Testis (tissue), 2 donors: Measurements from ENCODE around the gene IMMP2L.

Source experiments
- POLR2A ChIP-seq: fragments of 450-650 bp; IDR thresholded peaks from one replicate; pipeline ENCODE4 v1.6.1; 2017; ENCODE audit warnings: antibody characterized with exemption, mild to moderate bottlenecking, moderate library complexity
- TF ChIP-seq, protein P1 (sequence below), 3 experiments: fragments of 450-650 bp in 2 of 3; fragments of 200-600 bp in 1 of 3; sonication (generic) in 1 of 3; IDR thresholded peaks; one replicate each; pipeline ENCODE4 v1.5.1; 2016 to 2019; ENCODE audit warnings: antibody characterized with exemption in 3 of 3, mild to moderate bottlenecking in 2 of 3, moderate library complexity in 1 of 3

DNA sequence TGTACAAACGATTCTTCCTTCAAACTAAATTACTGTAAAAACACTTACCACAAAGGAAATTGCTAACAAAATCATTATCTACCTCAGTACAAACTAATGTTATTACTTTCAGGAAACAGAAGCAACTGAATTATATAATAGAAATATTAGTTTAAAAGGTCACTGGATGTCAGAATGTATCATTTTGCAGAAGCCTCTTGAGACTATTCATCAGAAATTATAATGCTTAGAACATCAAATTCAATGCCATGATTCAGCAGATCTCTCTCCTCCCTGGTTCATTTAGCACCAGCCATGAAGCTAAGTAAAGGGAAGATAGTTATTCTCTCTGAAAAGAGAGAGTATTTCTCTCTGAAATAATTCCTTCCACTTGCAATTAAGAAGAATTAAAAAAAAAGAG, 223.3 kb downstream of the IMMP2L start:
- TF ChIP-seq, protein P1, sequence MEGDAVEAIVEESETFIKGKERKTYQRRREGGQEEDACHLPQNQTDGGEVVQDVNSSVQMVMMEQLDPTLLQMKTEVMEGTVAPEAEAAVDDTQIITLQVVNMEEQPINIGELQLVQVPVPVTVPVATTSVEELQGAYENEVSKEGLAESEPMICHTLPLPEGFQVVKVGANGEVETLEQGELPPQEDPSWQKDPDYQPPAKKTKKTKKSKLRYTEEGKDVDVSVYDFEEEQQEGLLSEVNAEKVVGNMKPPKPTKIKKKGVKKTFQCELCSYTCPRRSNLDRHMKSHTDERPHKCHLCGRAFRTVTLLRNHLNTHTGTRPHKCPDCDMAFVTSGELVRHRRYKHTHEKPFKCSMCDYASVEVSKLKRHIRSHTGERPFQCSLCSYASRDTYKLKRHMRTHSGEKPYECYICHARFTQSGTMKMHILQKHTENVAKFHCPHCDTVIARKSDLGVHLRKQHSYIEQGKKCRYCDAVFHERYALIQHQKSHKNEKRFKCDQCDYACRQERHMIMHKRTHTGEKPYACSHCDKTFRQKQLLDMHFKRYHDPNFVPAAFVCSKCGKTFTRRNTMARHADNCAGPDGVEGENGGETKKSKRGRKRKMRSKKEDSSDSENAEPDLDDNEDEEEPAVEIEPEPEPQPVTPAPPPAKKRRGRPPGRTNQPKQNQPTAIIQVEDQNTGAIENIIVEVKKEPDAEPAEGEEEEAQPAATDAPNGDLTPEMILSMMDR (IDR thresholded peaks at IDR 0.05): no peak
- TF ChIP-seq POLR2A: no peak
